MM.1S (cell line): ENCODE data around the gene CEP290.

Source experiments
- DNase-seq: peaks from one replicate; pipeline ENCODE4 v3.0.0-alpha.2; 2015
- H2AFZ ChIP-seq: fragments of 300-600 bp; sonication (generic); 2 replicates; pipeline ENCODE4 v1.6.0; 2016; ENCODE audit warnings: antibody characterized with exemption, low read length
- H3F3A ChIP-seq: fragments of 300-600 bp; sonication (generic); 2 replicates; pipeline ENCODE4 v1.6.1; 2016; ENCODE audit warnings: mild to moderate bottlenecking, antibody characterized with exemption, low read length, moderate library complexity, mixed read lengths; ENCODE audit not compliant: insufficient read depth
- H3K27ac ChIP-seq: fragments of 300-600 bp; sonication (generic); 2 replicates; pipeline ENCODE4 v1.5.1; 2016; ENCODE audit warnings: mild to moderate bottlenecking, low read length
- H3K27me3 ChIP-seq: fragments of 300-600 bp; sonication (generic); replicated peaks from 2 replicates; pipeline ENCODE4 v1.6.0; 2016; ENCODE audit warnings: low read length; ENCODE audit not compliant: insufficient read depth
- H3K36me3 ChIP-seq: fragments of 300-600 bp; sonication (generic); replicated peaks from 2 replicates; pipeline ENCODE4 v1.6.1; 2016; ENCODE audit warnings: mild to moderate bottlenecking, low read length, mixed read lengths; ENCODE audit not compliant: insufficient read depth
- H3K4me1 ChIP-seq: fragments of 300-600 bp; sonication (generic); 2 replicates; pipeline ENCODE4 v1.6.1; 2016; ENCODE audit warnings: low read length, mixed read lengths
- H3K4me2 ChIP-seq: fragments of 300-600 bp; sonication (generic); 2 replicates; pipeline ENCODE4 v1.6.0; 2016; ENCODE audit warnings: low read depth, low read length
- H3K4me3 ChIP-seq: fragments of 300-600 bp; sonication (generic); 2 replicates; pipeline ENCODE4 v1.5.1; 2016; ENCODE audit warnings: low read length, mixed read lengths
- H3K79me2 ChIP-seq: fragments of 300-600 bp; sonication (generic); 2 replicates; pipeline ENCODE4 v1.6.1; 2016; ENCODE audit warnings: mixed run types, low read length, mixed read lengths
- H3K9ac ChIP-seq: fragments of 300-600 bp; sonication (generic); 2 replicates; pipeline ENCODE4 v1.6.1; 2016; ENCODE audit warnings: low read length, mixed read lengths
- H3K9me2 ChIP-seq: fragments of 300-600 bp; sonication (generic); replicated peaks from 2 replicates; pipeline ENCODE4 v1.6.1; 2016; ENCODE audit warnings: mild to moderate bottlenecking, low read length, mixed read lengths; ENCODE audit not compliant: insufficient read depth
- H3K9me3 ChIP-seq: fragments of 300-600 bp; sonication (generic); replicated peaks from 2 replicates; pipeline ENCODE4 v1.6.1; 2016; ENCODE audit warnings: mild to moderate bottlenecking, low read length, mixed read lengths; ENCODE audit not compliant: insufficient read depth
- H4K20me1 ChIP-seq: fragments of 300-600 bp; sonication (generic); 2 replicates; pipeline ENCODE4 v1.6.1; 2016; ENCODE audit warnings: mild to moderate bottlenecking, low read length, moderate library complexity, mixed read lengths; ENCODE audit not compliant: insufficient read depth
- EZH2 ChIP-seq: fragments of 300-600 bp; sonication (generic); optimal IDR thresholded peaks from 2 replicates; pipeline ENCODE3; 2017; ENCODE audit warnings: low read depth, mild to moderate bottlenecking, antibody characterized with exemption, low read length, mixed read lengths
- EZH2phosphoT487 ChIP-seq: fragments of 300-600 bp; sonication (generic); IDR thresholded peaks from 2 replicates; pipeline ENCODE4 v1.6.1; 2018; ENCODE audit warnings: antibody characterized with exemption, low read length
- TF ChIP-seq, protein P1 (sequence below): fragments of 300-600 bp; sonication (generic); IDR thresholded peaks from 2 replicates; pipeline ENCODE4 v1.5.1; 2016; ENCODE audit warnings: antibody characterized with exemption, low read length, mixed read lengths

The CEP290 gene

DNA sequence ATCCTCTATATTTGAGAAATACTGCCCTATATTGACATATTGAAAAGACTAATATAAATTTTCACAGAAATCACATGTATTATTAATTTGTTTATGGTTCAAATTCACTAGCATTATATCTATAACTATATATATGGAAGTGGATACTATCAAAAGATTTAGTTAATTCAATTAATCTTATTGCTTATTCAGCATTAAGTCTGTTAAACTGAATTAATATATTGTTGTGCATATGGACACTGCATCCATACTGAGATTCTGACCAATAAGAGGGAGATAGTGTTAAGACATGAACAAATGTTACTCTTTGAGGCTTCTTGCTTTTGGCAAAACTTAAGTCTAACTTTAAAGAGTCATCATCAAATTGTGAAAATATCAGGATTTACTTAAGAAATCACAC, 60.6 kb downstream of the CEP290 start:
- Histone ChIP-seq H3K4me1 (no peaks in the 10 kb centered on the region), H2AFZ (no peak overlapping the region), H3K4me3 (no peak overlapping the region), H3K27ac (no peak overlapping the region), H3F3A (no peaks in the 10 kb centered on the region), H4K20me1 (no peaks in the 10 kb centered on the region), H3K9ac (no peak overlapping the region), H3K4me2 (no peak overlapping the region), H3K36me3 (no peaks in the 10 kb centered on the region; the same call in 1 of the 2 replicates), H3K9me3 (no peaks in the 10 kb centered on the region), H3K9me2 (no peaks in the 10 kb centered on the region), H3K27me3 (no peaks in the 10 kb centered on the region), H3K79me2 (no peaks in the 10 kb centered on the region)
- DNase-seq = no peak
- no peak for TF ChIP-seq EZH2phosphoT487
- no peak for TF ChIP-seq EZH2
- TF ChIP-seq, protein P1, sequence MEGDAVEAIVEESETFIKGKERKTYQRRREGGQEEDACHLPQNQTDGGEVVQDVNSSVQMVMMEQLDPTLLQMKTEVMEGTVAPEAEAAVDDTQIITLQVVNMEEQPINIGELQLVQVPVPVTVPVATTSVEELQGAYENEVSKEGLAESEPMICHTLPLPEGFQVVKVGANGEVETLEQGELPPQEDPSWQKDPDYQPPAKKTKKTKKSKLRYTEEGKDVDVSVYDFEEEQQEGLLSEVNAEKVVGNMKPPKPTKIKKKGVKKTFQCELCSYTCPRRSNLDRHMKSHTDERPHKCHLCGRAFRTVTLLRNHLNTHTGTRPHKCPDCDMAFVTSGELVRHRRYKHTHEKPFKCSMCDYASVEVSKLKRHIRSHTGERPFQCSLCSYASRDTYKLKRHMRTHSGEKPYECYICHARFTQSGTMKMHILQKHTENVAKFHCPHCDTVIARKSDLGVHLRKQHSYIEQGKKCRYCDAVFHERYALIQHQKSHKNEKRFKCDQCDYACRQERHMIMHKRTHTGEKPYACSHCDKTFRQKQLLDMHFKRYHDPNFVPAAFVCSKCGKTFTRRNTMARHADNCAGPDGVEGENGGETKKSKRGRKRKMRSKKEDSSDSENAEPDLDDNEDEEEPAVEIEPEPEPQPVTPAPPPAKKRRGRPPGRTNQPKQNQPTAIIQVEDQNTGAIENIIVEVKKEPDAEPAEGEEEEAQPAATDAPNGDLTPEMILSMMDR = no peak

DNA sequence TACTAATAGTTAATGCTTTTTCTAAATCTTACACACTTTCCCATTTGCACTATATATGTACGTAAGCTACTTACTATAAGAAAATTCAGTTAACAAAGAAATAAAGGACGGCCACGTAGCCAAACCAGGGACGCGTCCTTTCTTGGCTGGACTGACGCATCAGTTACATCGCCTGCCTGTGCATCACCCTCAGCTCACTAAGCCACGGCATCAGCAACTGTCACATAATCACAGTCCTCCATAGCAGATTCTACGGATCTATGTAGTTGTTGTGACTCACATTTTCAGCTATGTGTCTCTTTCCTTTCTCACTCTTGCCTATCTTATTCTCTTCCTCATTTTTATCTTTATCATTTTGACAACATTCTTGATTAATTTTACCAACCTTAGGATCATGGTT, 74.6 kb downstream of the CEP290 start:
- H3K9me3 ChIP-seq = no peaks in the 10 kb centered on the region
- H3K4me1 ChIP-seq = 0 out of 2 replicates have a peak, but pooled peaks cover 4% of the 10 kb centered on the region
- H3K27ac ChIP-seq = no peak overlapping the region
- TF ChIP-seq, protein P1 = no peak
- no peak for TF ChIP-seq EZH2
- TF ChIP-seq EZH2phosphoT487 = no peak
- no peak overlapping the region for H2AFZ ChIP-seq
- H3K36me3 ChIP-seq = no peaks in the 10 kb centered on the region
- DNase-seq = no peak
- H3F3A ChIP-seq = no peaks in the 10 kb centered on the region
- H4K20me1 ChIP-seq = no peaks in the 10 kb centered on the region
- H3K9ac ChIP-seq = no peak overlapping the region
- no peaks in the 10 kb centered on the region for H3K9me2 ChIP-seq
- H3K4me3 ChIP-seq = no peak overlapping the region
- H3K79me2 ChIP-seq = no peaks in the 10 kb centered on the region
- no peak overlapping the region for H3K4me2 ChIP-seq
- no peaks in the 10 kb centered on the region for H3K27me3 ChIP-seq

GRCh38 chr12:88063375-88063774, 78.5 kb downstream of the CEP290 start:
- no peaks in the 10 kb centered on the region for H3F3A ChIP-seq
- no peaks in the 10 kb centered on the region for H3K79me2 ChIP-seq
- H3K4me3 ChIP-seq = no peak overlapping the region
- H3K27ac ChIP-seq = no peak overlapping the region
- no peaks in the 10 kb centered on the region; the same call in 1 of the 2 replicates for H3K36me3 ChIP-seq
- no peak for TF ChIP-seq EZH2phosphoT487
- TF ChIP-seq, protein P1 = no peak
- no peak for TF ChIP-seq EZH2
- H3K9me3 ChIP-seq = no peaks in the 10 kb centered on the region
- no peaks in the 10 kb centered on the region for H3K9me2 ChIP-seq
- no peak overlapping the region for H3K9ac ChIP-seq
- no peak for DNase-seq
- H4K20me1 ChIP-seq = no peaks in the 10 kb centered on the region
- no peaks in the 10 kb centered on the region for H3K27me3 ChIP-seq
- H2AFZ ChIP-seq = no peak overlapping the region
- no peak overlapping the region for H3K4me2 ChIP-seq
- H3K4me1 ChIP-seq = 0 out of 2 replicates have a peak, but pooled peaks cover 4% of the 10 kb centered on the region
